OCI-LY1 (cell line): ENCODE data around the gene RALB.

Experiments used
- H2AFZ ChIP-seq: fragments of 200-600 bp; sonication (generic), shearing (Covaris generic); 2 replicates; pipeline ENCODE4 v1.6.0; 2014; ENCODE audit warnings: antibody characterized with exemption, mild to moderate bottlenecking, low read length
- H3F3A ChIP-seq: fragments of 200-600 bp; sonication (generic), shearing (Covaris generic); 2 replicates; pipeline ENCODE4 v1.6.0; 2014; ENCODE audit warnings: mild to moderate bottlenecking, antibody characterized with exemption, low read length, moderate library complexity; ENCODE audit not compliant: insufficient read depth
- H3K27ac ChIP-seq: fragments of 200-600 bp; sonication (generic); 2 replicates; pipeline ENCODE4 v1.5.1; 2014; ENCODE audit warnings: low read length, mixed run types, mild to moderate bottlenecking, low read depth; ENCODE audit not compliant: poor library complexity, severe bottlenecking
- H3K27me3 ChIP-seq: fragments of 200-600 bp; sonication (generic); 2 replicates; pipeline ENCODE4 v1.6.0; 2014; ENCODE audit warnings: antibody characterized with exemption, mild to moderate bottlenecking, low read length, moderate library complexity; ENCODE audit not compliant: insufficient read depth
- H3K36me3 ChIP-seq: fragments of 200-600 bp; sonication (generic); 2 replicates; pipeline ENCODE4 v1.6.1; 2014; ENCODE audit warnings: mild to moderate bottlenecking, antibody characterized with exemption, low read length, moderate library complexity, mixed read lengths; ENCODE audit not compliant: insufficient read depth
- H3K4me1 ChIP-seq: fragments of 200-600 bp; sonication (generic); 2 replicates; pipeline ENCODE4 v1.5.1; 2014; ENCODE audit warnings: mild to moderate bottlenecking, low read length, moderate library complexity; ENCODE audit not compliant: insufficient read depth, severe bottlenecking
- H3K4me2 ChIP-seq: fragments of 200-600 bp; sonication (generic), shearing (Covaris generic); 2 replicates; pipeline ENCODE4 v1.6.1; 2014; ENCODE audit warnings: low read length
- H3K4me3 ChIP-seq: fragments of 200-600 bp; sonication (generic); 2 replicates; pipeline ENCODE4 v1.5.1; 2014; ENCODE audit warnings: low read length, low read depth, mild to moderate bottlenecking, mixed read lengths; ENCODE audit not compliant: poor library complexity, severe bottlenecking
- H3K79me2 ChIP-seq: fragments of 200-600 bp; shearing (Covaris generic); 2 replicates; pipeline ENCODE4 v1.6.1; 2016; ENCODE audit warnings: mixed run types, low read length, mixed read lengths; ENCODE audit not compliant: insufficient read depth
- H3K9ac ChIP-seq: fragments of 200-600 bp; sonication (generic), shearing (Covaris generic); 2 replicates; pipeline ENCODE4 v1.6.1; 2014; ENCODE audit warnings: mild to moderate bottlenecking, low read length, mixed read lengths
- H3K9me2 ChIP-seq: fragments of 200-600 bp; sonication (generic), shearing (Covaris generic); 2 replicates; pipeline ENCODE4 v1.6.1; 2014; ENCODE audit warnings: low read depth, mild to moderate bottlenecking, low read length, mixed read lengths
- H3K9me3 ChIP-seq: fragments of 200-600 bp; shearing (Covaris generic); 2 replicates; pipeline ENCODE4 v1.6.1; 2014; ENCODE audit warnings: low read length, mixed read lengths
- H4K20me1 ChIP-seq: fragments of 200-600 bp; sonication (generic), shearing (Covaris generic); 2 replicates; pipeline ENCODE4 v1.6.0; 2016; ENCODE audit warnings: mild to moderate bottlenecking, low read length; ENCODE audit not compliant: insufficient read depth
- EZH2 ChIP-seq: fragments of 200-600 bp; sonication (generic), shearing (Covaris generic); IDR thresholded peaks from 2 replicates; pipeline ENCODE4 v1.8.0; 2017; ENCODE audit warnings: borderline replicate concordance, mixed run types, mild to moderate bottlenecking, antibody characterized with exemption, low read length, moderate library complexity, mixed read lengths
- TF ChIP-seq, protein P1 (sequence below): fragments of 200-600 bp; sonication (generic), shearing (Covaris generic); IDR thresholded peaks from 2 replicates; pipeline ENCODE4 v1.5.1; 2017; ENCODE audit warnings: mild to moderate bottlenecking, antibody characterized with exemption, low read length, moderate library complexity, mixed read lengths

RALB gene

DNA sequence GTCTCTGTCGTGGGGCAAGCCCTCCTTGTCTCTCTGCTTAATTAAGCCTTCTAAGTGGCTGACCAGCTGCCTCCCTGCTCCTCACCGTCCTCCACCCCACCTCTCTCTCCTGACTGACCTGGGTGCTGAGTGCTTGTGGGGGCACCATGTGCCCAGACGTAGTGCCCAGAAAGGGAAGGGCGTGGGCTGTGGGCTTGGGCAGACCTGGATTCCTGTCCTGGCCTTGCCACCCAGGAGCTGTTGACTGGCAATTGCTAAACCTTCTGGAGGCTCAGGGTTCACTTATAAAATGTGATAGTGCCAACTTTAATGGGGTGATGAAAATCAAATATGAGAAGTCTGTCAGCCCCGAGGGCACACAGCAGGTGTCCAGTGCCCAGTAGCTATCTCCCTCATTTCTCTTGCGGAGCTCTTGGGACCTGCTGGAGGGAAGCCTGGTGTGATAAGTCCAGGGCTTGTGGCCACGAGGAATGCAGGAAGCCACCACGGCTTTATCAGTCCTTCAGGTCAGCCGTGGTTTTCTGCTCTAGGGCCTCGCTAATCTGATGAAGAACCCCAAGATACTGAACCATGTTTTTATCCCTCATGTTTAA is 71.3 kb downstream of the RALB start:
- Histone ChIP-seq H3K36me3 (no peaks in the 10 kb centered on the region), H4K20me1 (no peaks in the 10 kb centered on the region), H3K27ac (no peak overlapping the region), H3K9ac (no peak overlapping the region), H3K27me3 (no peaks in the 10 kb centered on the region; the same call in 1 of the 2 replicates), H3F3A (no peaks in the 10 kb centered on the region), H3K79me2 (no peaks in the 10 kb centered on the region), H3K9me2 (no peaks in the 10 kb centered on the region), H2AFZ (no peak overlapping the region), H3K4me1 (peaks cover 9% of the 10 kb centered on the region), H3K4me3 (no peak overlapping the region), H3K4me2 (no peak overlapping the region), H3K9me3 (no peaks in the 10 kb centered on the region)
- TF ChIP-seq, protein P1, sequence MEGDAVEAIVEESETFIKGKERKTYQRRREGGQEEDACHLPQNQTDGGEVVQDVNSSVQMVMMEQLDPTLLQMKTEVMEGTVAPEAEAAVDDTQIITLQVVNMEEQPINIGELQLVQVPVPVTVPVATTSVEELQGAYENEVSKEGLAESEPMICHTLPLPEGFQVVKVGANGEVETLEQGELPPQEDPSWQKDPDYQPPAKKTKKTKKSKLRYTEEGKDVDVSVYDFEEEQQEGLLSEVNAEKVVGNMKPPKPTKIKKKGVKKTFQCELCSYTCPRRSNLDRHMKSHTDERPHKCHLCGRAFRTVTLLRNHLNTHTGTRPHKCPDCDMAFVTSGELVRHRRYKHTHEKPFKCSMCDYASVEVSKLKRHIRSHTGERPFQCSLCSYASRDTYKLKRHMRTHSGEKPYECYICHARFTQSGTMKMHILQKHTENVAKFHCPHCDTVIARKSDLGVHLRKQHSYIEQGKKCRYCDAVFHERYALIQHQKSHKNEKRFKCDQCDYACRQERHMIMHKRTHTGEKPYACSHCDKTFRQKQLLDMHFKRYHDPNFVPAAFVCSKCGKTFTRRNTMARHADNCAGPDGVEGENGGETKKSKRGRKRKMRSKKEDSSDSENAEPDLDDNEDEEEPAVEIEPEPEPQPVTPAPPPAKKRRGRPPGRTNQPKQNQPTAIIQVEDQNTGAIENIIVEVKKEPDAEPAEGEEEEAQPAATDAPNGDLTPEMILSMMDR = no peak
- no peak for TF ChIP-seq EZH2

DNA sequence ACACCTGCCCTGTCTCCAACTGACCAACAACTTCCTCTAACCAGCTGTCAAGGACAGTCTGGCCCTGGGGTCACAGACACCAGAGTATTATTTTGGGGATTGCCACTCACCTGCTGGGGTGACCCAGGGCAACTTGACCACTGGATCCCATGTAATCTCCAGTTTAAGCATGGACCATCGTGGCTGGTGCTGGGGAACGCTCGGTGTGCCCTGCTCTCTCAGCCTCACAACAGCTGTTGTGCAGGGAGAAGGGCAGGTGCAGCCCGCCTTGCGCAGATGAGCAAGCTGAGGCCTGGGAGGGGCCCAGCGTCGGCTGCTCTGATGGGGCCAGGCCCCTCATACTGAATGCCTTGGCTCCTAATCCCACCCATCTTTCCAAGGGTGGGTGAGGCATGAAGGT is 72.3 kb downstream of the RALB start:
- Histone ChIP-seq H2AFZ (no peak overlapping the region), H3K79me2 (no peaks in the 10 kb centered on the region), H3K4me3 (no peak overlapping the region)

DNA sequence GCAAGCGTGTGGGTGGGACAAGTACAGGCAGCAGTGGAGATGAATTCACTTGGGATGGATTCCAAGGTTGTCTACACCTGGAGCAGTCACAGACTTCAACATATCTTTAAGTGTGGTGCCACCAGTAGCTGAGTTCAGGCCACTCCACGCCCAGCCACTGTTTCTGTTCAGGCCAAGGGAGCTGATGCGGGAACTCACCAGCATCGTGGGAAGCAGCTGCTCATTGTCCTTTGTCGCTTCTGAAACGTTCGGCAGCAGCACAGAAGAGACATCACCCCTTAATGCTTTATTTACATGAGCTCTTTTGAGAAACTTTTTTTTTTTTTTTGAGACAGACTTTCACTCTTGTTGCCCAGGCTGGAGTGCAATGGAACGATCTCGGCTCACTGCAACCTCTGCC is 73.4 kb downstream of the RALB start:
- Histone ChIP-seq H3K9ac (no peak overlapping the region), H3K36me3 (no peaks in the 10 kb centered on the region), H3K9me2 (no peaks in the 10 kb centered on the region), H3K4me2 (no peak overlapping the region), H3K4me3 (no peak overlapping the region), H3K27ac (no peak overlapping the region), H4K20me1 (no peaks in the 10 kb centered on the region), H3F3A (no peaks in the 10 kb centered on the region), H3K4me1 (peaks cover 9% of the 10 kb centered on the region), H3K27me3 (peaks cover 4% of the 10 kb centered on the region; the same call in 1 of the 2 replicates), H3K79me2 (no peaks in the 10 kb centered on the region), H2AFZ (no peak overlapping the region), H3K9me3 (no peaks in the 10 kb centered on the region)
- TF ChIP-seq EZH2 = no peak
- TF ChIP-seq, protein P1 = no peak

More for the DNA sequence above, 72.3 kb downstream of the RALB start:
- no peak overlapping the region for H3K9ac ChIP-seq
- H3K4me2 ChIP-seq = no peak overlapping the region
- peaks cover 9% of the 10 kb centered on the region for H3K4me1 ChIP-seq
- H3K27ac ChIP-seq = no peak overlapping the region
- H4K20me1 ChIP-seq = no peaks in the 10 kb centered on the region
- TF ChIP-seq EZH2 = no peak
- TF ChIP-seq, protein P1 = no peak
- H3K9me2 ChIP-seq = no peaks in the 10 kb centered on the region
- H3K36me3 ChIP-seq = no peaks in the 10 kb centered on the region
- no peaks in the 10 kb centered on the region for H3K9me3 ChIP-seq
- no peaks in the 10 kb centered on the region for H3F3A ChIP-seq
- no peaks in the 10 kb centered on the region; the same call in 1 of the 2 replicates for H3K27me3 ChIP-seq
